H9 (cell line): ENCODE data around the gene MED22. TPM values are rescaled to one million over a fixed set of nuclear protein-coding genes. Genes with fewer than 3 reads are reported as not detected.

Experiments
- DNase-seq: peaks from one replicate; pipeline ENCODE4 v3.0.0-alpha.2; 2017
- H2AFZ ChIP-seq: one replicate; pipeline ENCODE4 v1.6.1; 2013; ENCODE audit warnings: mild to moderate bottlenecking, low read length, control low read depth, moderate library complexity
- H2AK5ac ChIP-seq: 2 replicates; pipeline ENCODE4 v1.6.1; 2013; ENCODE audit warnings: low read length, control low read depth, mixed read lengths; ENCODE audit not compliant: insufficient read length
- H2BK120ac ChIP-seq: one replicate; pipeline ENCODE4 v1.6.1; 2013; ENCODE audit warnings: low read depth, mild to moderate bottlenecking, low read length, control low read depth, inconsistent platforms; ENCODE audit not compliant: poor library complexity, severe bottlenecking
- H2BK12ac ChIP-seq: 2 replicates; pipeline ENCODE4 v1.6.1; 2013; ENCODE audit warnings: low read length, control low read depth, mixed read lengths, low read depth; ENCODE audit not compliant: insufficient read length
- H2BK15ac ChIP-seq: 2 replicates; pipeline ENCODE4 v1.6.1; 2013; ENCODE audit warnings: low read depth, low read length, control low read depth
- H2BK20ac ChIP-seq: one replicate; pipeline ENCODE4 v1.6.1; 2013; ENCODE audit warnings: low read depth, mild to moderate bottlenecking, low read length, control low read depth, inconsistent platforms; ENCODE audit not compliant: poor library complexity, severe bottlenecking
- H2BK5ac ChIP-seq: 2 replicates; pipeline ENCODE4 v1.6.1; 2013; ENCODE audit warnings: low read length, control low read depth, mixed read lengths; ENCODE audit not compliant: insufficient read length
- H3K14ac ChIP-seq: 2 replicates; pipeline ENCODE4 v1.6.1; 2013; ENCODE audit warnings: low read length, control low read depth; ENCODE audit not compliant: insufficient read depth
- H3K18ac ChIP-seq: 2 replicates; pipeline ENCODE4 v1.6.1; 2013; ENCODE audit warnings: low read depth, mild to moderate bottlenecking, mixed read lengths, low read length, control low read depth; ENCODE audit not compliant: insufficient read length
- H3K23ac ChIP-seq: 2 replicates; pipeline ENCODE4 v1.6.1; 2013; ENCODE audit warnings: low read length, control low read depth, mixed read lengths, low read depth; ENCODE audit not compliant: insufficient read length
- H3K23me2 ChIP-seq: 2 replicates; pipeline ENCODE4 v1.6.1; 2013; ENCODE audit warnings: low read depth, mild to moderate bottlenecking, mixed read lengths, low read length, control low read depth; ENCODE audit not compliant: insufficient read length, poor library complexity, severe bottlenecking
- H3K27ac ChIP-seq: 2 replicates; pipeline ENCODE4 v1.5.1; 2013; ENCODE audit warnings: low read length, control low read depth, mixed read lengths, low read depth; ENCODE audit not compliant: insufficient read length
- H3K27me3 ChIP-seq: 2 replicates; pipeline ENCODE4 v1.6.1; 2013; ENCODE audit warnings: low read length, control low read depth, inconsistent platforms; ENCODE audit not compliant: insufficient read depth
- H3K4ac ChIP-seq: 2 replicates; pipeline ENCODE4 v1.6.1; 2013; ENCODE audit warnings: low read depth, mild to moderate bottlenecking, control low read depth, inconsistent platforms, low read length, moderate library complexity
- H3K4me1 ChIP-seq: 2 replicates; pipeline ENCODE4 v1.6.1; 2013; ENCODE audit warnings: low read length, control low read depth, inconsistent platforms; ENCODE audit not compliant: insufficient read depth
- H3K4me2 ChIP-seq: 2 replicates; pipeline ENCODE4 v1.6.1; 2013; ENCODE audit warnings: low read length, control low read depth, mixed read lengths; ENCODE audit not compliant: insufficient read length, insufficient read depth
- H3K56ac ChIP-seq: 2 replicates; pipeline ENCODE4 v1.6.1; 2013; ENCODE audit warnings: low read depth, mild to moderate bottlenecking, mixed read lengths, low read length, control low read depth; ENCODE audit not compliant: insufficient read length
- H3K79me1 ChIP-seq: 2 replicates; pipeline ENCODE4 v1.6.1; 2013; ENCODE audit warnings: low read depth, mild to moderate bottlenecking, moderate library complexity, low read length, control low read depth, inconsistent platforms; ENCODE audit not compliant: insufficient read depth, poor library complexity, severe bottlenecking
- H3K79me2 ChIP-seq: 2 replicates; pipeline ENCODE4 v1.6.1; 2013; ENCODE audit warnings: low read length, control low read depth, inconsistent platforms; ENCODE audit not compliant: insufficient read depth
- H3K9ac ChIP-seq: 2 replicates; pipeline ENCODE4 v1.6.1; 2013; ENCODE audit warnings: low read length, control low read depth, mixed read lengths; ENCODE audit not compliant: insufficient read length; ENCODE audit errors: extremely low read depth
- H3K9me3 ChIP-seq: one replicate; pipeline ENCODE4 v1.6.1; 2013; ENCODE audit warnings: low read depth, low read length, inconsistent platforms; ENCODE audit not compliant: control insufficient read depth
- H3T11ph ChIP-seq: one replicate; pipeline ENCODE4 v1.6.1; 2013; ENCODE audit warnings: mild to moderate bottlenecking, low read length, control low read depth, inconsistent platforms
- H4K20me1 ChIP-seq: one replicate; pipeline ENCODE4 v1.6.1; 2013; ENCODE audit not compliant: control insufficient read depth, insufficient read length, insufficient read depth
- H4K5ac ChIP-seq: 2 replicates; pipeline ENCODE4 v1.6.1; 2013; ENCODE audit warnings: low read depth, mild to moderate bottlenecking, mixed read lengths, low read length, control low read depth; ENCODE audit not compliant: insufficient read length
- H4K8ac ChIP-seq: replicated peaks from 2 replicates; pipeline ENCODE4 v1.6.1; 2013; ENCODE audit warnings: low read length, control low read depth, mixed read lengths, low read depth; ENCODE audit not compliant: insufficient read length
- H4K91ac ChIP-seq: 2 replicates; pipeline ENCODE4 v1.6.1; 2013; ENCODE audit warnings: low read depth, mild to moderate bottlenecking, moderate library complexity, mixed read lengths, low read length, control low read depth; ENCODE audit not compliant: insufficient read length
- H3K27ac Mint-ChIP-seq, 3 experiments: 2 replicates in 2 of 3; 3 replicates in 1 of 3; pipeline ENCODE4 v1.8.0; 2020 to 2021; ENCODE audit warnings: mixed read lengths in 3 of 3, mild to moderate bottlenecking in 1 of 3, moderate library complexity in 1 of 3
- H3K27me3 Mint-ChIP-seq: 2 replicates; pipeline ENCODE4 v1.8.0; 2021; ENCODE audit warnings: low read depth, mild to moderate bottlenecking, moderate library complexity, mixed read lengths
- H3K36me3 Mint-ChIP-seq, 3 experiments: 2 replicates in 2 of 3; 3 replicates in 1 of 3; pipeline ENCODE4 v1.8.0; 2020 to 2021; ENCODE audit warnings: low read depth in 3 of 3, mixed read lengths in 3 of 3; ENCODE audit not compliant: insufficient read depth in 1 of 3
- H3K4me1 Mint-ChIP-seq, 2 experiments: 2 replicates each; pipeline ENCODE4 v1.8.0; 2020; ENCODE audit warnings: mixed read lengths in 2 of 2
- H3K4me3 Mint-ChIP-seq, 2 experiments: 2 replicates in 1 of 2; 3 replicates in 1 of 2; pipeline ENCODE4 v1.8.0; 2020 to 2021; ENCODE audit warnings: mild to moderate bottlenecking in 2 of 2, mixed read lengths in 2 of 2, moderate library complexity in 1 of 2
- H3K9me3 Mint-ChIP-seq, 2 experiments: 2 replicates in 1 of 2; 3 replicates in 1 of 2; pipeline ENCODE4 v1.8.0; 2020; ENCODE audit warnings: mild to moderate bottlenecking in 2 of 2, mixed read lengths in 2 of 2, moderate library complexity in 1 of 2
- CTCF ChIP-seq: fragments of 200-600 bp; sonication (generic); conservative IDR thresholded peaks from 3 replicates; pipeline ENCODE4 v1.8.0; 2021; ENCODE audit warnings: antibody characterized with exemption, mild to moderate bottlenecking
- WGBS: extraction: QIAGEN DNeasy Blood & Tissue Kit; methylation state at CpG from one replicate; pipeline ENCODE4 v1.1.7; 2013; ENCODE audit warnings: missing lambda C conversion rate, low lambda C conversion rate, mixed read lengths; ENCODE audit not compliant: insufficient read length; ENCODE audit errors: extremely low coverage; 5-methylcytosine and 5-hydroxymethylcytosine counted together
- total RNA-seq: library from RNA; stranded (reverse); gene quantifications from 2 replicates; pipeline ENCODE4 v1.2.1, GENCODE V29; 2021

Gene MED22
- total RNA-seq, 1 experiment from 2014 or later: 60.1 TPM

- Histone ChIP-seq H3K4me1 (no peaks in the 10 kb centered on the region), H2BK20ac (no peak overlapping the region), H3K27ac (no peak overlapping the region), H3K56ac (no peak overlapping the region), H2BK15ac (no peak overlapping the region), H3T11ph (no peak overlapping the region), H2AK5ac (no peak overlapping the region), H3K4me2 (no peak overlapping the region), H3K23ac (no peak overlapping the region), H3K79me1 (no peaks in the 10 kb centered on the region), H3K79me2 (peaks cover 3% of the 10 kb centered on the region; the same call in 1 of the 2 replicates), H3K9ac (no peak overlapping the region), H3K23me2 (peaks cover 3% of the 10 kb centered on the region), H2BK12ac (no peak overlapping the region), H3K9me3 (no peaks in the 10 kb centered on the region), H4K5ac (no peak overlapping the region), H3K18ac (no peak overlapping the region), H2BK120ac (no peak overlapping the region), H3K4ac (no peak overlapping the region), H3K27me3 (no peaks in the 10 kb centered on the region), H2AFZ (no peak overlapping the region), H4K91ac (no peak overlapping the region), H4K20me1 (no peaks in the 10 kb centered on the region), H2BK5ac (no peak overlapping the region), H4K8ac (no peak overlapping the region), H3K14ac (no peak overlapping the region)
- DNase-seq: peak; percentile 91
- no peak for TF ChIP-seq CTCF
- no peaks in the 10 kb centered on the region; the same call in none of the 2 replicates for H3K27me3 Mint-ChIP-seq
- peaks cover under 1 to 3% of the 10 kb centered on the region in 2 experiments; a peak in 3 of 5 replicates for H3K9me3 Mint-ChIP-seq
- H3K4me3 Mint-ChIP-seq: peak overlapping the region; percentile 98
- peak overlapping the region in 1 of 3 experiments; percentile 85; a peak in 1 of 7 replicates for H3K27ac Mint-ChIP-seq
- peaks cover 34 to 73% (median 56%) of the 10 kb centered on the region in 3 experiments for H3K36me3 Mint-ChIP-seq
- H3K4me1 Mint-ChIP-seq: peaks cover 15 to 22% of the 10 kb centered on the region in 2 experiments
- no CpG with 5 or more reads among the region's 6 CpGs for WGBS
Measured at GRCh38 chr9:133334161-133334560, 13.8 kb downstream of the MED22 start.
